ENCODE data around the gene TICAM2. TPM values are rescaled to one million over a fixed set of nuclear protein-coding genes. Genes with fewer than 3 reads are reported as not detected.

The TICAM2 gene
- total RNA-seq, 2 donors from 2014 or later: 6.1 to 11.1 TPM

DNA sequence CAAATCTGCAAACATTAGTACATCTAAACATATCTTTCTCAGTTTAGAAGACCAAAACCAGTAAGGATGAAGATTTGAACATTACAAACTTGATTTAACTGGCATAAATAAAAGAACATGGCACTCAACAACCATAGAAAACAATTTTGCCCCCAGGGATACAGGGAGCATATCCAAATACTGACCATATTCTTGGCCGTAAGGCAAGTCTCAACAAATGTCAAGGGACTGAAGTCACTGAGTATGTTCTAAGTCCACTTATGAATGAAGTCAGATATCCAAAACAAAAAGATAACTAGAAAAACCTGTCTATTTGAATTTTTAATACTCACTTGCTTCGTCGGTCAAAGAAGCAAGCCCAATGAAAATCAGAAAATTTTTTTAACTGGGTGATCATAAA lies 71.9 kb downstream of the TICAM2 start:
- Mint-ChIP-seq H3K9me3 (no peaks in the 10 kb centered on the region), H3K36me3 (peaks cover 24% of the 10 kb centered on the region), H3K27me3 (no peaks in the 10 kb centered on the region), H3K4me1 (ENCODE audit: low read depth in 2 of 2) (peaks cover 26 to 45% of the 10 kb centered on the region in 2 donors), H3K27ac (no peak overlapping the region), H3K4me3 (no peak overlapping the region)
- DNase-seq (ENCODE audit: low spot score): no peak
- ATAC-seq: no peak

Other genes starting within 250 kb of the TICAM2 start
- 10 to 100 TPM; 17.1 to 30.8 TPM for gene FEM1C, start 57.7 kb downstream of the TICAM2 start, total RNA-seq
- gene TMED7, start 23.6 kb upstream of the TICAM2 start, total RNA-seq: 10 to 100 TPM; 61.6 to 76.1 TPM
- not detected for gene CDO1, start 214.2 kb upstream of the TICAM2 start, total RNA-seq
- 10 to 100 TPM; 35.1 to 63.9 TPM for gene ATG12, start 239.1 kb upstream of the TICAM2 start, total RNA-seq
- 10 to 100 TPM; 35.8 to 56.4 TPM for gene AP3S1, start 239.5 kb upstream of the TICAM2 start, total RNA-seq

All from natural killer cell treated with Interleukin-12 subunit alpha and Interleukin-12 subunit beta and Interleukin-15 and Interleukin-18, amount 100 ng/mL, for 72 hours (primary cell).